GM21515 (cell line): ENCODE results near the gene CDS2.
"Not testable (repeated sequence)": the region's sequence is repeated elsewhere in the genome, so short reads cannot be mapped to it uniquely, and the experiment has no call there.

Experiments used
- ATAC-seq: cut with Tn5 transposase; IDR thresholded peaks from one replicate; pipeline ENCODE4 v1.9.1; 2021; ENCODE audit not compliant: unreplicated experiment

Gene CDS2

GRCh38 chr20:5126512-5127203, at the start of gene CDS2:
Gene CDS2 (plus strand): TSS chr20:5127008. CDS start chr20:5127093, 85 bp downstream.
- ATAC-seq = peak; percentile 88

DNA sequence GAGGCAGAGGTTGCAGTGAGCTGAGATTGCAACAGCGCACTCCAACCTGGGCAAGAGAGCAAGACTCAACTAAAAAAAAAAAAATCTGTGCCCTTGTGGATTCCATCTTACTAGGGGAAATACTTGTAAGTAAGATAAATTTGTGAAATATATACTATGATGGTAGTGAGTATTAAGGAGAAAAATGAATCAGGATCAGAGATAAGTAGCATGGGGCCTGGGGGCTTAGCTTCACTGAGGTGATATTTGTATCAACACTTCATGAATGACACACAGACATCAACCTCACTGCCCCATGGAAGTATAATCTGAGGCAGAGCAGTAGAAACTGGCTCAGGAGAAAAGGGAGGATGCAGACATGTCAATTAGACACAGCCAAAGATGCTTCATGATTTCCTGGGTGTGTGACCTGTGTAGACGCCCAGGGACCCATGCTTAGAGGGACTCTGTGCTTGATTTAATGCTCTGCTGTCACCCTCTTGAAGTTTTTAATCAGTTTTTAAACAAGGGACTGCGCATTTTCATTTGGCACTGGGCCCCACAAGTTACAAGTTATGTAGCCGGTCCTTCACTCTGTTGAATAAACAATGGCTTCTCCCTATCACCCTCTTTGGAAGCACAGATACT, 48.9 kb upstream of the CDS2 start:
- peak; percentile 9 for ATAC-seq

GRCh38 chr20:5078399-5078958, 48.3 kb upstream of the CDS2 start:
- ATAC-seq = peak; percentile 96

GRCh38 chr20:5080384-5080877, 46.4 kb upstream of the CDS2 start:
- no peak for ATAC-seq

DNA sequence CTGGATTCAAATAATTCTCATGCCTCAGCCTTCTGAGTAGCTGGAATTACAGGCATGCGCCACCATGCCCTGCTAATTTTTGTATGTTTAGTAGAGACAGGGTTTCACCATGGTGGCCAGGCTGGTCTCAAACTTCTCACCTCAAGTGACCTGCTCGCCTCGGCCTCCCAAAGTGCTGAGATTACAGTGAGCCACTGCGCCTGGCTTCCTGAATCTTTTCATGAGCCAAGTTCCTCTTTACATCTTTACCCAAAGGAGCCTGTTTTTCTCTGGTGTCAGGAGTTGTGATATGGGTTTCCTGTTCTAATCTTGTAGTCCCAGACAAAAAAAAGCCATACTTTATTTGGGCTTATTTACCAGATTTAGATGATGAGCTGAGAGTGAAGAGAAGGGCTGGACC, 41.4 kb upstream of the CDS2 start:
- ATAC-seq = no peak

DNA sequence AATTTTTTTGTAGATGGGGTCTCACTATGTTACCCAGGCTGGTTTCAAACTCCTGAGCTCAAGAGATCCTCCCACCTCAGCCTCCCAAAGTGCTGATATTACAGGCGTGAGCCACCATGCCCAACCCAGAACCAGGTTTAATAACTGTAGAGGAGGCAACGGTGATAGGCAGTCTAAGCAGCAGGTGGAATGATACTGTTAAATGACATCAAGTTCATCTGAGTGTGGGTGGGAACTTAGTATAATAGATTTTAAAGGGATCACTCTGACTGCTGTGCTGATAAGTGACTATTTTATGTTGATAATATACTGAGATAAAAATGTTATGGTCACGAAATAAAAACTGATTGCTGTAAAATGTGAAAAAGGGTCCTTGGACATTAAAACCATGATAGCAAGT, 38.1 kb upstream of the CDS2 start:
- no peak for ATAC-seq

GRCh38 chr20:5090191-5090590, 36.6 kb upstream of the CDS2 start:
- no peak for ATAC-seq

- ATAC-seq = no peak
Observed at GRCh38 chr20:5091902-5092301, 34.9 kb upstream of the CDS2 start.

GRCh38 chr20:5092765-5093339, 34.0 kb upstream of the CDS2 start:
- no peak for ATAC-seq

DNA sequence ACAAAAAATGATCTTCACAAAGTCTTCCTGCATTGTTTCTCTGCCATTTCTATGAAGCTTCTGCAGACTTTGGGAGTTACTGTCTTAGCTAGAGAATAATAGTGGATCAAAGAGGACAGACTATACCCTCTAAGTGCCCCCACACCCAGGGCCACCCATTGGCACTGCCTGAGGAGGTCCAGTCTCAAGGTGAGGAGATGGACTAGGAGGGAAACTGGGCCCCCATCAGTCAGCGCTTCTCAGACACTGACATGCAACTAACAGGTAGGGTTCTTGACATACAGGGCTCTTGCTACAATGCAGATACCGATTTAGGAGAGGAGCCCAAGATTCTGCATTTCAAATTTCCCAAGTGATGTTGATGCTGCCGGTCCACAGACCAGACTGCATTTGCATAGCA, 31.4 kb upstream of the CDS2 start:
- no peak for ATAC-seq

DNA sequence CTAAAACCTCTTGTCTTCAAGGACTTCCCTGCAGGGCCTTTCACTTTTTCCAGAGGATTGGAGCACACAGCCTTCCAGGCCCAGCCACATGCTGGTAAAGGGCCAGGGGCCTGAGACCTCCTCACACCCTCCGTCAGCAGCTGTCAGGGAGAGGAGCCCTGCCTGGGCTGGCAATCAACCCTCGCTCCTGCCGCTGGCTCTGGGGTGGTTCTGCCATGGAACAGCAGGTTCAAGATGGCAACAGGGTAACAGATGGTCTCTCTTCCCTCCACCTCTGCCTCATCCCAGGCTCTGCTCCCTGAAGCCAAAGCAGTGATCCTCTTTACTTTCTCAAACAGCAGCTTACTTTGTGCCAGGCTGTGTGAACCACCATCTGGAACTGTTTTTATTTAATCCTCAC, 30.9 kb upstream of the CDS2 start:
- ATAC-seq = no peak

GRCh38 chr20:5096463-5096862, 30.3 kb upstream of the CDS2 start:
- ATAC-seq = no peak

DNA sequence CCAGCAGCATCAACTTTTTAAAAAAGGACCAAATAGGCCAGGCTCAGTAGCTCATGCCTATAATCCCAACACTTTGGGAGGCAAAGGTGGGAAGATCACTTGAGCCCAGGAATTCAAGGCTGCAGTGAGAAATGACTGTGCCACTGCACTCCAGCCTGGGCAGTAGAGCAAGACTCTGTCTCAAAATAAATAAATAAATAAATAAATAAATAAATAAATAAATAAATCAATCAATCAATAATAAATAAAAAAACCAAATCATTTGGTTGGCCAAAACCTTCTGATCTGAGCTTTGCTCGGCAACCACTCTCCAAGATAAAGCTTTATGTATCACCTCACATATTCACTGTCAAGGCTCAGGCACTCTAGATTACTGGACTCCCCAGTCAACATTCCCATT, 27.8 kb upstream of the CDS2 start:
- not testable (repeated sequence) for ATAC-seq

GRCh38 chr20:5099909-5100308, 26.9 kb upstream of the CDS2 start:
- ATAC-seq = not testable (repeated sequence)

GRCh38 chr20:5100684-5101347, 26.0 kb upstream of the CDS2 start:
- no peak for ATAC-seq

DNA sequence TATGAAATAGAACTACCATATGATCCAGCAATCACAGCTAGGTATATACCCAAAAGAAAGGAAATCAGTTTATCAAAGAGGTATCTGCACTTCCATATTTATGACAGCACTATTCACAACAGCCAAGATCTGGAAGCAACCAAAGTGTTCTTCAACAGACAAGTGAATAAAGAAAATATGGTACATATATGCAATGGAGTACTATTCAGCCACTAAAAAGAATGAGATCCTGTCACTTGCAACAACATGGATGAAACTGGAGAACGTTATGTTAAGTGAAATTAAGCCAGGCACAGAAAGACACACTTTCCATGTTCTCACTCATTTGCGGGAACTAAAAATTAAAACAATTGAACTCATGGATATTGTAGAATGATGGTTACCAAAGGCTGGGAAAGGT, 22.3 kb upstream of the CDS2 start:
- ATAC-seq = no peak

GRCh38 chr20:5109276-5109675, 17.5 kb upstream of the CDS2 start:
- no peak for ATAC-seq

GRCh38 chr20:5113615-5113986, 13.2 kb upstream of the CDS2 start:
- ATAC-seq = no peak

GRCh38 chr20:5114403-5114802, 12.4 kb upstream of the CDS2 start:
- no peak for ATAC-seq

DNA sequence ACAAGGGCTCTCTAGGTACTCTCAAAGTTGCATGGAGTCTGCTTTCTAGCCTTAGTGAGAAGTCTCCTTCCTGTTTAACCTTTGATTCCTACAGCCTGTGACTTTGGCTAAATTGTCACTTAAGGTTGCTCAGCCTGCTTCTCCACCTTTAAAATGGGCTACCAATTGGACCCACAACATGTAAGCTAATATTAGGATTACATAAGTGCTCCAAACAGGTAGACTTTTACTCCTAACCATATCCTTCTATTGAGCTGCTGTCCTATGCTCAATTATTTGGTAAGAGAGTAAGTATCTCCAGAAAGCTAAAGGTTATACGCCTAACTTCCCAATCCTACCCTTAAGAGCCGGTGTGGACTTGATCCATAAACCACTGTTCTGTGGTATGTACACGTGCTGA, 9.9 kb upstream of the CDS2 start:
- no peak for ATAC-seq
